Kidney (tissue), 14 donors: ENCODE measurements around the gene TRIM67. TPM values are rescaled to one million over a fixed set of nuclear protein-coding genes. Genes with fewer than 3 reads are reported as not detected.

ENCODE experiments used
- DNase-seq, 5 donors: peaks; one replicate each; pipeline ENCODE4 v3.0.0-alpha.2; 2013 to 2020
- FAIRE-seq: peaks from 2 replicates; lab custom pipeline; 2012; peaks lifted over from hg19 to GRCh38; lab: Jason Lieb, UNC
- H3K27ac ChIP-seq, 2 donors: one replicate each; pipeline ENCODE4 v1.7.0; 2013; ENCODE audit warnings: low read depth in 2 of 2, low read length in 2 of 2, inconsistent platforms in 1 of 2
- H3K27me3 ChIP-seq: one replicate; pipeline ENCODE4 v1.7.1; 2013; ENCODE audit warnings: low read length, inconsistent platforms; ENCODE audit not compliant: control insufficient read depth, insufficient read depth
- H3K36me3 ChIP-seq, 3 donors: one replicate each; pipeline versions ENCODE4 v1.7.0 to v1.7.1; 2013; ENCODE audit warnings: low read length in 3 of 3, control low read depth in 1 of 3, inconsistent platforms in 1 of 3; ENCODE audit not compliant: insufficient read depth in 3 of 3, control insufficient read depth in 2 of 3
- H3K4me1 ChIP-seq, 3 donors: one replicate each; pipeline versions ENCODE4 v1.7.0 to v1.7.1; 2013; ENCODE audit warnings: low read length in 3 of 3, inconsistent platforms in 1 of 3, low read depth in 1 of 3; ENCODE audit not compliant: control insufficient read depth in 2 of 3, insufficient read depth in 2 of 3
- H3K4me3 ChIP-seq, 3 donors: one replicate each; pipeline versions ENCODE4 v1.7.0 to v1.8.1; 2013; ENCODE audit warnings: low read length in 3 of 3, control low read depth in 1 of 3, inconsistent platforms in 1 of 3
- H3K9ac ChIP-seq, 3 donors: one replicate each; pipeline versions ENCODE4 v1.7.0 to v1.7.1; 2013; ENCODE audit warnings: low read length in 3 of 3, control low read depth in 1 of 3, inconsistent platforms in 1 of 3
- H3K9me3 ChIP-seq, 3 donors: one replicate each; pipeline versions ENCODE4 v1.7.0 to v1.7.1; 2013; ENCODE audit warnings: low read length in 3 of 3, control low read depth in 1 of 3, inconsistent platforms in 1 of 3; ENCODE audit not compliant: control insufficient read depth in 2 of 3, insufficient read depth in 1 of 3
- intact Hi-C: fragments of 100-400 bp; cut with DNase I; formaldehyde crosslinking; loops from one replicate; pipeline ENCODE4 v1.11.1; 2022
- polyA plus RNA-seq: library from polyadenylated mRNA; stranded (reverse); fragments of 350-450 nt; fragmentation: Illumina TruSeq; extraction: RNeasy Lipid Tissue Mini Kit (QIAGEN cat#74804); gene quantifications from one replicate; pipeline ENCODE4 v1.2.3, GENCODE V29; 2014; ENCODE audit warnings: low read depth, low replicate concordance; ENCODE audit not compliant: insufficient read depth
- total RNA-seq: library from RNA; stranded (reverse); fragmentation: NEBNext Ultra II Directional; extraction: Animal tissue kit (Norgen Biotek cat#: 25700); gene quantifications from one replicate; pipeline ENCODE4 v1.2.1, GENCODE V29; 2021
- TF ChIP-seq, protein P1 (sequence below): IDR thresholded peaks from 3 replicates; pipeline ENCODE4 v1.5.1; 2012; ENCODE audit warnings: mild to moderate bottlenecking, moderate library complexity, borderline replicate concordance; ENCODE audit not compliant: insufficient read depth; ENCODE audit errors: extremely low read depth
- donor health status: control.
- donor health status: control.
- donor health status: control.
- donor health status: control.
- donor health status: control.
- donor health status: DM: yes; HTN: yes; CAD: no.
- donor health status: Normal renal cell carcinoma (clear cell type).

Gene TRIM67
- total and polyA plus RNA-seq, 2 donors from 2014 or later = 0.04 TPM; not detected in 1

DNA sequence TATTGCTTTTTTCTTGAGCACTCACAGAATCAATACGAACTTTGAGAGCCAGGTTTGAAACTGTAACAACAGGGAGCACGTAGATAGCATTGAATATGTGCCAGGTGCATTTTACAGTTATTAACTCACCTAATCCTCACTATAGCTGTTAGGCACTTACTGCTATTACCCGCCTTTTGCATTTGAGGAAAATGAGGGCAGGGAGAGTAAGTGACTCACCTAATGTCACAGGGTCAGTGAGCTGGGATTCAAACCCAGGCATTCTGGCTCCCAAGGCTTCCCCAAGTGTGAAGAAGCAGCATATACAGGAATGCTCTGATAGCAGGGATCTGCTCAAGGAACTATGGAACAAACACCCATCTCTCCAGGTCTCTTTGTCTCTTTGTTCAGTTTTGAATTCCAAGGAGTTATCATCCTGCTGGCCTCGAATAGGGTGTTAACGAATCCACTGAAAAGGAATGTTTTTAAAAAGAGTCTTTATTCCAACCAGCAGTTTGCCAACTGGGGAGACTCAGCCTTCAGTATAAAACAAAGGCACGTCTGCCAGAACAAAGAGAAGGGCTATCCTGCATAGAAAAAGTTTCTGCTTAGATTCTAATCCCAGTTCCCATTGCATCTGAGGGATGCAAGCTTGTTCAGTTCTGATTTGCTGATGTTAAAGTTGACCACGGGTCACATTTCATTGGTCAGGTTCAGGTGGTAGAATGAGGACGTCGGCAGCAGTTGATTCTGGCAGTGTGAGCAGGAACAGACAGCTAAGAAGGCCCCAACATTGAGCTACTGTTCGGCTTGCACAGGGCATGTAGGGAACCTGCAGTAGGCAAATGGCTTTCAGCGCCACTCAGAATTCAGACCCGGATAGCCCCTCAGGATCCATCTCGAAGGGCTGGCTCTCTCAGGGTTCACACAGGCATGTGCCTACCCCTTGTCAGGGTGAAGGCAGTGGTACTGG is 22.1 kb downstream of the TRIM67 start:
- Histone ChIP-seq H3K9ac (no peak overlapping the region), H3K4me1 (no peaks in the 10 kb centered on the region), H3K9me3 (no peaks in the 10 kb centered on the region), H3K36me3 (no peaks in the 10 kb centered on the region), H3K27me3 (no peaks in the 10 kb centered on the region), H3K27ac (no peak overlapping the region), H3K4me3 (no peak overlapping the region)
- no peak for DNase-seq
- FAIRE-seq = no peak
- TF ChIP-seq, protein P1, sequence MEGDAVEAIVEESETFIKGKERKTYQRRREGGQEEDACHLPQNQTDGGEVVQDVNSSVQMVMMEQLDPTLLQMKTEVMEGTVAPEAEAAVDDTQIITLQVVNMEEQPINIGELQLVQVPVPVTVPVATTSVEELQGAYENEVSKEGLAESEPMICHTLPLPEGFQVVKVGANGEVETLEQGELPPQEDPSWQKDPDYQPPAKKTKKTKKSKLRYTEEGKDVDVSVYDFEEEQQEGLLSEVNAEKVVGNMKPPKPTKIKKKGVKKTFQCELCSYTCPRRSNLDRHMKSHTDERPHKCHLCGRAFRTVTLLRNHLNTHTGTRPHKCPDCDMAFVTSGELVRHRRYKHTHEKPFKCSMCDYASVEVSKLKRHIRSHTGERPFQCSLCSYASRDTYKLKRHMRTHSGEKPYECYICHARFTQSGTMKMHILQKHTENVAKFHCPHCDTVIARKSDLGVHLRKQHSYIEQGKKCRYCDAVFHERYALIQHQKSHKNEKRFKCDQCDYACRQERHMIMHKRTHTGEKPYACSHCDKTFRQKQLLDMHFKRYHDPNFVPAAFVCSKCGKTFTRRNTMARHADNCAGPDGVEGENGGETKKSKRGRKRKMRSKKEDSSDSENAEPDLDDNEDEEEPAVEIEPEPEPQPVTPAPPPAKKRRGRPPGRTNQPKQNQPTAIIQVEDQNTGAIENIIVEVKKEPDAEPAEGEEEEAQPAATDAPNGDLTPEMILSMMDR = no peak
- intact Hi-C loops = no loop called here

GRCh38 chr1:231184891-231185290 is 23.0 kb downstream of the TRIM67 start:
- H3K4me3 ChIP-seq = no peak overlapping the region
- intact Hi-C loops = no loop called here
- H3K9ac ChIP-seq = no peak overlapping the region
- peaks cover 0 to 6% (median 0%) of the 10 kb centered on the region in 3 donors for H3K9me3 ChIP-seq
- TF ChIP-seq, protein P1 = no peak
- DNase-seq (no peak), FAIRE-seq (no peak)
- H3K27me3 ChIP-seq = no peaks in the 10 kb centered on the region
- no peaks in the 10 kb centered on the region for H3K4me1 ChIP-seq
- no peaks in the 10 kb centered on the region for H3K36me3 ChIP-seq
- H3K27ac ChIP-seq = no peak overlapping the region

GRCh38 chr1:231185391-231185790 is 23.5 kb downstream of the TRIM67 start:
- Histone ChIP-seq H3K9me3 (peaks cover 0 to 8% (median 0%) of the 10 kb centered on the region in 3 donors), H3K9ac (no peak overlapping the region), H3K27ac (no peak overlapping the region), H3K4me1 (no peaks in the 10 kb centered on the region), H3K27me3 (no peaks in the 10 kb centered on the region), H3K36me3 (no peaks in the 10 kb centered on the region), H3K4me3 (no peak overlapping the region)
- DNase-seq (no peak), FAIRE-seq (no peak)
- intact Hi-C loops = no loop called here
- TF ChIP-seq, protein P1 = no peak
